ENCODE data around the gene GPRIN2. TPM values are rescaled to one million over a fixed set of nuclear protein-coding genes. Genes with fewer than 3 reads are reported as not detected.

Gene GPRIN2
- total RNA-seq, 1 donor from 2014 or later: 5.4 TPM

- no peak for TF ChIP-seq CTCF (IDR thresholded peaks at IDR 0.05)
- no peaks in the 10 kb centered on the region for H3K9me3 Mint-ChIP-seq (ENCODE audit: low read depth)
- peak; percentile 93 for DNase-seq (ENCODE audit: low spot score)
- H3K36me3 Mint-ChIP-seq (ENCODE audit: low read depth): no peaks in the 10 kb centered on the region
- peaks cover 11% of the 10 kb centered on the region for H3K4me1 Mint-ChIP-seq (ENCODE audit: low read depth)
- no peaks in the 10 kb centered on the region for H3K27me3 Mint-ChIP-seq (ENCODE audit: low read depth)
- H3K27ac Mint-ChIP-seq (ENCODE audit: unreplicated experiment): no peak overlapping the region
- no peak overlapping the region for H3K4me3 Mint-ChIP-seq (ENCODE audit: unreplicated experiment)
Observed at GRCh38 chr10:46546591-46547540, 9.6 kb downstream of the GPRIN2 start.

DNA sequence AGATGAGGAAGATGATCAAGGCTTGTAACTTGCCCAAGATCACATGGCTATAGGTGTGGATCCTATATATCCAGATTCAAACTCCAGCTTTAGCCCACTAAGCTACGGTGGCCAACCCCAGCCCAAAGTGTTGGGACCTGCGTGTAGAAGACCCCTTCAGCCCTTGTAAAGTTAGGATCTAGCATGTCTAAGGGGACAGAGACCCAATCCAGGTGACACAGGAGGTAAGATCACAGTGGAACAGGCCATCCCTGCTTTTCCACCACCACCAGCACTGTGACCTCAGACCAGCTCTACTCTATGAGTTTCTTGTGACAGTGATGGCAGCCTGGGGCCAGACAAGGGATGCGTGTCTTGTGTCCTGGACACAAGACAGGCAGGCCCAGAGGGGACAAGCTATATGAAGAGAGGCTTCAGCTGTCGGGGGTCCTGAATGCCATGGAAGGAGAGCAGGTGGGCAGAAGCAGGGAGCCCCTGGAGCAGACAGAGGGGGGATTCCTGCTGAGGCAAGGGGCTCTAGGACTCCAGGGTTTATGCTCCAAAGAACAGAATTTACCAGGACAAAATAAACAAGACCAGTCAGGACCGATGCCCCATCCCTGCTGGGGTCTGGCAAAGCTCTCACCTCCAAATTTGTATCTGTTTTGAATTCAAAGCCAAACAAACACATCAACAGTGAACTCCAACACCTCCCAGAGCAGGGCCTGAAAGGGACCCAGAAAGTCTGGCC, 10.4 kb downstream of the GPRIN2 start:
- peak; percentile 91 for DNase-seq (ENCODE audit: low spot score)
- H3K9me3 Mint-ChIP-seq (ENCODE audit: low read depth): no peaks in the 10 kb centered on the region
- H3K27ac Mint-ChIP-seq (ENCODE audit: unreplicated experiment): no peak overlapping the region
- H3K4me3 Mint-ChIP-seq (ENCODE audit: unreplicated experiment): no peak overlapping the region
- peaks cover 12% of the 10 kb centered on the region for H3K4me1 Mint-ChIP-seq (ENCODE audit: low read depth)
- no peaks in the 10 kb centered on the region for H3K36me3 Mint-ChIP-seq (ENCODE audit: low read depth)
- TF ChIP-seq CTCF (IDR thresholded peaks at IDR 0.05): no peak
- H3K27me3 Mint-ChIP-seq (ENCODE audit: low read depth): no peaks in the 10 kb centered on the region

DNA sequence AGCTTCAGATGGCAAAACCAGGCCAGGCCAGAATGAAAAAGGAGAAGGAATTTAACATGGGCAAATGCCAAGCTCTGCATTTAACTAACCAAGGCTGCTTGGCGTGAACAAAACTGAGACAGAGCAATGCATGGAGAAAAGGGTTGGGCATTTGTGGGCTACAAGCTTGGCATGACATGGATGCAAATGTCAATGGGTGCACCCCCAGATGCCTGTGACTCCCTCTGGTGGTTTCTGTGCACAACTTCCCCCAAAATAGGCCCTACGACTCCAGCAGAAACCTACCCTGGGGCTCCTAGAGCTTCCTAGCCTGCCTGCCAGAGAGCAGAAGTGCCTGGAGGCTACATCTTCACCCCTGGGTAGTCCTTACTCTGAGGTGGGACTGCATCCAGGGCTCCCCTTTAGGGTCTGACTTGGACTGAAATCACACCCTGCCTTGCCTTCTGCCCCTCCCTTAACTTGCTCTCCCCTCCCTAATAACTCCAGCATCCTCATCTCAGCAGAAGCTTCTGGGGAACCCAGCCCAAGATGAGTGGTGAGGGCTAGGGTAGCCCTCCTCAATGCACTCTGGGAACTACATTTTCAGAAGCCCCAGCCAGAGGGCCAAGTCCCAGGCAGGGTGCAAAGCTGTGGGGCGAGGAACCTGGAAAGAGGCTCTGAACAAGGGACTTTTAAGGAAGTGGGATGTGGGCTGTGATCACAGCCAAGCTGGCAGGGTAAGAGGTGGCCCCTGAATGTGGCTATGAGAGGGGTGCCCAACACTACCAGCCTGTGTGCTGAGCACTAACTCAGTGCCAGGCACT, 11.3 kb downstream of the GPRIN2 start:
- Mint-ChIP-seq H3K27ac (ENCODE audit: unreplicated experiment) (peak overlapping the region; percentile 62), H3K9me3 (ENCODE audit: low read depth) (no peaks in the 10 kb centered on the region), H3K27me3 (ENCODE audit: low read depth) (no peaks in the 10 kb centered on the region), H3K4me1 (ENCODE audit: low read depth) (peaks cover 19% of the 10 kb centered on the region), H3K4me3 (ENCODE audit: unreplicated experiment) (no peak overlapping the region), H3K36me3 (ENCODE audit: low read depth) (no peaks in the 10 kb centered on the region)
- DNase-seq (ENCODE audit: low spot score): peak; percentile 82
- TF ChIP-seq CTCF (IDR thresholded peaks at IDR 0.05): peak; percentile 72

GRCh38 chr10:46543466-46544377, 12.7 kb downstream of the GPRIN2 start:
- DNase-seq (ENCODE audit: low spot score): peak; percentile 93

More at GRCh38 chr10:46543466-46544377, 12.7 kb downstream of the GPRIN2 start:
- Mint-ChIP-seq H3K27ac (ENCODE audit: unreplicated experiment) (no peak overlapping the region), H3K9me3 (ENCODE audit: low read depth) (no peaks in the 10 kb centered on the region), H3K36me3 (ENCODE audit: low read depth) (no peaks in the 10 kb centered on the region), H3K4me1 (ENCODE audit: low read depth) (peaks cover 32% of the 10 kb centered on the region), H3K27me3 (ENCODE audit: low read depth) (no peaks in the 10 kb centered on the region), H3K4me3 (ENCODE audit: unreplicated experiment) (no peak overlapping the region)
- no peak for TF ChIP-seq CTCF (IDR thresholded peaks at IDR 0.05)
